Hepatocyte (in vitro differentiated cells): ENCODE measurements around the gene CPB2. TPM values are rescaled to one million over a fixed set of nuclear protein-coding genes. Genes with fewer than 3 reads are reported as not detected.

ENCODE experiments used
- DNase-seq: peaks from one replicate; pipeline ENCODE4 v3.0.0-alpha.2; 2016; ENCODE audit warnings: low spot score
- H2AFZ ChIP-seq: fragments of 200-600 bp; sonication (generic); 2 replicates; pipeline ENCODE4 v1.6.0; 2016; ENCODE audit warnings: antibody characterized with exemption, mild to moderate bottlenecking
- H3K27ac ChIP-seq: fragments of 200-600 bp; sonication (generic); 2 replicates; pipeline ENCODE4 v1.5.1; 2016; ENCODE audit warnings: mild to moderate bottlenecking
- H3K27me3 ChIP-seq: fragments of 200-600 bp; sonication (generic); 2 replicates; pipeline ENCODE4 v1.6.1; 2016
- H3K36me3 ChIP-seq: fragments of 200-600 bp; sonication (generic); replicated peaks from 2 replicates; pipeline ENCODE4 v1.5.1; 2016; ENCODE audit warnings: low read depth; ENCODE audit not compliant: insufficient read depth
- H3K4me1 ChIP-seq: fragments of 200-600 bp; sonication (generic); 2 replicates; pipeline ENCODE4 v1.5.1; 2016; ENCODE audit warnings: mild to moderate bottlenecking, moderate library complexity; ENCODE audit not compliant: insufficient read depth
- H3K4me2 ChIP-seq: fragments of 200-600 bp; sonication (generic); 2 replicates; pipeline ENCODE4 v1.6.0; 2016
- H3K4me3 ChIP-seq: fragments of 200-600 bp; sonication (generic); 2 replicates; pipeline ENCODE4 v1.5.1; 2016; ENCODE audit warnings: mild to moderate bottlenecking
- H3K79me2 ChIP-seq: fragments of 200-600 bp; sonication (generic); 2 replicates; pipeline ENCODE4 v1.6.0; 2017; ENCODE audit warnings: mild to moderate bottlenecking
- H3K9me2 ChIP-seq: fragments of 200-600 bp; sonication (generic); replicated peaks from 2 replicates; pipeline ENCODE4 v1.6.0; 2017; ENCODE audit warnings: mild to moderate bottlenecking; ENCODE audit not compliant: insufficient read depth
- H3K9me3 ChIP-seq: fragments of 200-600 bp; sonication (generic); 2 replicates; pipeline ENCODE4 v1.5.1; 2016; ENCODE audit warnings: low read depth, mild to moderate bottlenecking
- H4K20me1 ChIP-seq: fragments of 200-600 bp; sonication (generic); 2 replicates; pipeline ENCODE4 v1.6.0; 2016; ENCODE audit warnings: mild to moderate bottlenecking; ENCODE audit not compliant: insufficient read depth, poor library complexity, severe bottlenecking
- CTCF ChIP-seq: fragments of 200-600 bp; sonication (generic); IDR thresholded peaks from 2 replicates; pipeline ENCODE4 v1.5.1; 2016; ENCODE audit warnings: antibody characterized with exemption, mild to moderate bottlenecking; ENCODE audit not compliant: poor library complexity
- EZH2 ChIP-seq: fragments of 200-600 bp; sonication (generic); IDR thresholded peaks from 2 replicates; pipeline ENCODE4 v1.6.1; 2016; ENCODE audit warnings: antibody characterized with exemption, mild to moderate bottlenecking, borderline replicate concordance
- EZH2phosphoT487 ChIP-seq: fragments of 200-600 bp; sonication (generic); IDR thresholded peaks from one replicate; pipeline ENCODE4 v1.6.1; 2018; ENCODE audit warnings: antibody characterized with exemption, mild to moderate bottlenecking, low read depth, moderate library complexity; ENCODE audit not compliant: unreplicated experiment, severe bottlenecking
- WGBS: methylation state at CpG from one replicate; pipeline ENCODE4 v1.1.6; 2016; ENCODE audit warnings: low lambda C conversion rate; ENCODE audit errors: missing lambda C conversion rate; 5-methylcytosine and 5-hydroxymethylcytosine counted together
- polyA plus RNA-seq: library from polyadenylated mRNA; unstranded; fragments of >200 nt; fragmentation: Nextera tagmentation; extraction: Ambion mirVana; gene quantifications from 2 replicates; pipeline ENCODE4 v1.2.1, GENCODE V29; 2016
- total RNA-seq: library from RNA; depleted of rRNA; stranded (reverse); fragments of >200 nt; gene quantifications from 2 replicates; pipeline ENCODE4 v1.2.3, GENCODE V29; 2014

Gene CPB2
- total and polyA plus RNA-seq, 2 experiments from 2014 or later, result 43.3 to 54.6 TPM

- 85% methylated on average over 2 of the region's 2 CpGs for WGBS
- Histone ChIP-seq H3K4me1 (peaks cover 16% of the 10 kb centered on the region), H2AFZ (no peak overlapping the region), H3K4me2 (no peak overlapping the region), H3K9me2 (no peaks in the 10 kb centered on the region), H3K36me3 (no peaks in the 10 kb centered on the region), H3K27me3 (no peaks in the 10 kb centered on the region), H3K9me3 (no peaks in the 10 kb centered on the region), H3K27ac (no peak overlapping the region), H4K20me1 (no peaks in the 10 kb centered on the region), H3K4me3 (no peak overlapping the region), H3K79me2 (no peaks in the 10 kb centered on the region)
- DNase-seq, result no peak
- TF ChIP-seq EZH2phosphoT487, result no peak
- TF ChIP-seq EZH2, result no peak
- no peak for TF ChIP-seq CTCF
Measured at GRCh38 chr13:46140044-46140443, 35.2 kb upstream of the CPB2 start.

- H3K27me3 ChIP-seq, result no peaks in the 10 kb centered on the region
- 85% methylated on average over 2 of the region's 2 CpGs for WGBS
Measured at GRCh38 chr13:46137627-46138317, 32.9 kb upstream of the CPB2 start.

GRCh38 chr13:46136688-46137087, 31.9 kb upstream of the CPB2 start:
- Histone ChIP-seq H3K4me3 (no peak overlapping the region), H3K79me2 (no peaks in the 10 kb centered on the region), H4K20me1 (no peaks in the 10 kb centered on the region), H3K9me3 (no peaks in the 10 kb centered on the region), H3K27me3 (no peaks in the 10 kb centered on the region), H3K36me3 (no peaks in the 10 kb centered on the region), H3K4me2 (no peak overlapping the region), H2AFZ (no peak overlapping the region), H3K27ac (no peak overlapping the region), H3K9me2 (no peaks in the 10 kb centered on the region), H3K4me1 (peaks cover 3% of the 10 kb centered on the region)
- WGBS, result 88% methylated on average over 4 of the region's 4 CpGs
- TF ChIP-seq CTCF, result no peak
- TF ChIP-seq EZH2, result no peak
- no peak for TF ChIP-seq EZH2phosphoT487
- no peak for DNase-seq

More at GRCh38 chr13:46137627-46138317, 32.9 kb upstream of the CPB2 start:
- peaks cover 3% of the 10 kb centered on the region for H3K4me1 ChIP-seq
- H3K4me2 ChIP-seq, result no peak overlapping the region
- TF ChIP-seq EZH2, result no peak
- no peak for TF ChIP-seq CTCF
- no peak for TF ChIP-seq EZH2phosphoT487
- H4K20me1 ChIP-seq, result no peaks in the 10 kb centered on the region
- no peaks in the 10 kb centered on the region for H3K9me3 ChIP-seq
- DNase-seq, result no peak
- no peak overlapping the region for H2AFZ ChIP-seq
- H3K9me2 ChIP-seq, result no peaks in the 10 kb centered on the region
- H3K4me3 ChIP-seq, result no peak overlapping the region
- no peaks in the 10 kb centered on the region for H3K36me3 ChIP-seq
- H3K27ac ChIP-seq, result no peak overlapping the region
- no peaks in the 10 kb centered on the region for H3K79me2 ChIP-seq
